ENCODE results near the gene STRN. TPM values are rescaled to one million over a fixed set of nuclear protein-coding genes. Genes with fewer than 3 reads are reported as not detected.

The STRN gene
- total and polyA plus RNA-seq, 2 donors (not counting 1 experiment from before 2014, with no cell fraction given) = 13.7 to 19.9 TPM

GRCh38 chr2:36976065-36976464, 9.7 kb upstream of the STRN start:
- H3K4me1 ChIP-seq (ENCODE audit: control insufficient read depth, extremely low read depth, insufficient read depth, low read length) = no peaks in the 10 kb centered on the region
- no peaks in the 10 kb centered on the region for H3K36me3 ChIP-seq (ENCODE audit: control insufficient read depth, insufficient read depth, low read length)

GRCh38 chr2:36975306-36975705, 9.0 kb upstream of the STRN start:
- Histone ChIP-seq H3K9ac (ENCODE audit: insufficient read depth, low read length) (no peak overlapping the region), H3K4me3 (replicated peaks in 1 of 4; ENCODE audit: control extremely low read depth in 1 of 4, insufficient read depth in 1 of 4, low read depth in 3 of 4, low read length in 4 of 4) (no peak overlapping the region), H4K20me1 (ENCODE audit: control insufficient read depth, extremely low read depth, insufficient read depth, low read length) (no peaks in the 10 kb centered on the region), H3K4me2 (ENCODE audit: extremely low read depth, insufficient read depth, low read length) (no peak overlapping the region), H3K4me1 (ENCODE audit: control insufficient read depth, extremely low read depth, insufficient read depth, low read length) (no peaks in the 10 kb centered on the region), H3K27me3 (ENCODE audit: control insufficient read depth, insufficient read depth, low read length) (no peaks in the 10 kb centered on the region), H3K9me3 (ENCODE audit: control insufficient read depth, insufficient read depth, low read depth, low read length) (no peaks in the 10 kb centered on the region), H2AFZ (ENCODE audit: low read length) (no peak overlapping the region), H3K79me2 (ENCODE audit: control insufficient read depth, insufficient read depth, low read length) (no peaks in the 10 kb centered on the region), H3K36me3 (ENCODE audit: control insufficient read depth, insufficient read depth, low read length) (no peaks in the 10 kb centered on the region), H3K27ac (ENCODE audit: insufficient read depth, low read length) (no peak overlapping the region)
- TF ChIP-seq EZH2 (IDR thresholded peaks at IDR 0.05; ENCODE audit: low read length, missing control alignments) (no peak), CTCF (conservative IDR thresholded peaks at IDR 0.05 in 1 of 2, IDR thresholded peaks at IDR 0.05 in 1 of 2; ENCODE audit: low read depth in 1 of 2, low read length in 2 of 2) (no peak)
- no peak for DNase-seq (ENCODE audit: low read depth in 2 of 2)

More at GRCh38 chr2:36976065-36976464, 9.7 kb upstream of the STRN start:
- Histone ChIP-seq H3K9ac (ENCODE audit: insufficient read depth, low read length) (no peak overlapping the region), H3K27me3 (ENCODE audit: control insufficient read depth, insufficient read depth, low read length) (no peaks in the 10 kb centered on the region), H3K27ac (ENCODE audit: insufficient read depth, low read length) (no peak overlapping the region), H2AFZ (ENCODE audit: low read length) (no peak overlapping the region), H4K20me1 (ENCODE audit: control insufficient read depth, extremely low read depth, insufficient read depth, low read length) (no peaks in the 10 kb centered on the region), H3K79me2 (ENCODE audit: control insufficient read depth, insufficient read depth, low read length) (no peaks in the 10 kb centered on the region), H3K9me3 (ENCODE audit: control insufficient read depth, insufficient read depth, low read depth, low read length) (no peaks in the 10 kb centered on the region), H3K4me3 (replicated peaks in 1 of 4; ENCODE audit: control extremely low read depth in 1 of 4, insufficient read depth in 1 of 4, low read depth in 3 of 4, low read length in 4 of 4) (no peak overlapping the region), H3K4me2 (ENCODE audit: extremely low read depth, insufficient read depth, low read length) (no peak overlapping the region)
- no peak for TF ChIP-seq CTCF (conservative IDR thresholded peaks at IDR 0.05 in 1 of 2, IDR thresholded peaks at IDR 0.05 in 1 of 2; ENCODE audit: low read depth in 1 of 2, low read length in 2 of 2)
- no peak for TF ChIP-seq EZH2 (IDR thresholded peaks at IDR 0.05; ENCODE audit: low read length, missing control alignments)
- DNase-seq (ENCODE audit: low read depth in 2 of 2) = no peak

- Histone ChIP-seq H3K4me1 (ENCODE audit: control insufficient read depth, extremely low read depth, insufficient read depth, low read length) (no peaks in the 10 kb centered on the region), H4K20me1 (ENCODE audit: control insufficient read depth, extremely low read depth, insufficient read depth, low read length) (no peaks in the 10 kb centered on the region), H3K27me3 (ENCODE audit: control insufficient read depth, insufficient read depth, low read length) (no peaks in the 10 kb centered on the region), H3K36me3 (ENCODE audit: control insufficient read depth, insufficient read depth, low read length) (no peaks in the 10 kb centered on the region), H3K27ac (ENCODE audit: insufficient read depth, low read length) (no peak overlapping the region), H3K9me3 (ENCODE audit: control insufficient read depth, insufficient read depth, low read depth, low read length) (no peaks in the 10 kb centered on the region), H3K79me2 (ENCODE audit: control insufficient read depth, insufficient read depth, low read length) (no peaks in the 10 kb centered on the region), H3K4me3 (replicated peaks in 1 of 4; ENCODE audit: control extremely low read depth in 1 of 4, insufficient read depth in 1 of 4, low read depth in 3 of 4, low read length in 4 of 4) (no peak overlapping the region), H2AFZ (ENCODE audit: low read length) (no peak overlapping the region), H3K9ac (ENCODE audit: insufficient read depth, low read length) (no peak overlapping the region), H3K4me2 (ENCODE audit: extremely low read depth, insufficient read depth, low read length) (no peak overlapping the region)
- DNase-seq (ENCODE audit: low read depth in 2 of 2) = no peak
- TF ChIP-seq CTCF (conservative IDR thresholded peaks at IDR 0.05 in 1 of 2, IDR thresholded peaks at IDR 0.05 in 1 of 2; ENCODE audit: low read depth in 1 of 2, low read length in 2 of 2) = no peak
- TF ChIP-seq EZH2 (IDR thresholded peaks at IDR 0.05; ENCODE audit: low read length, missing control alignments) = no peak
Measured at GRCh38 chr2:36973320-36973719, 7.0 kb upstream of the STRN start.
